HL-60 (cell line): ENCODE results near the gene DDX5.

Experiments used
- DNase-seq, 2 experiments: peaks; one replicate each; pipeline ENCODE4 v3.0.0-alpha.2; 2010 to 2020; ENCODE audit warnings: low read depth in 1 of 2, low spot score in 1 of 2
- H3K27ac ChIP-seq: fragments of 250-450 bp; sonication (Bioruptor Pico); replicated peaks from 2 replicates; pipeline ENCODE4 v1.5.1; 2020; ENCODE audit warnings: mild to moderate bottlenecking, moderate library complexity
- H3K27me3 ChIP-seq: fragments of 250-450 bp; sonication (Bioruptor Pico); 2 replicates; pipeline ENCODE4 v1.5.1; 2021; ENCODE audit warnings: mild to moderate bottlenecking, moderate library complexity; ENCODE audit not compliant: insufficient read depth, poor library complexity, severe bottlenecking
- H3K4me3 ChIP-seq: replicated peaks from 2 replicates; pipeline ENCODE4 v1.5.1; 2011; ENCODE audit warnings: mild to moderate bottlenecking, control low read depth, low read length; ENCODE audit not compliant: insufficient read depth
- CTCF ChIP-seq: IDR thresholded peaks from one replicate; pipeline ENCODE4 v1.5.1; 2011; ENCODE audit warnings: low read length, control low read depth, inconsistent platforms; ENCODE audit not compliant: insufficient read depth
- GABPA ChIP-seq: IDR thresholded peaks from 2 replicates; pipeline ENCODE4 v1.6.1; 2012; ENCODE audit warnings: low read depth
- POLR2AphosphoS5 ChIP-seq: IDR thresholded peaks from 2 replicates; pipeline ENCODE4 v1.6.1; 2012; ENCODE audit warnings: low read depth
- REST ChIP-seq: IDR thresholded peaks from 2 replicates; pipeline ENCODE4 v1.6.1; 2012; ENCODE audit warnings: low read depth; ENCODE audit not compliant: insufficient replicate concordance
- SPI1 ChIP-seq: IDR thresholded peaks from 2 replicates; pipeline ENCODE4 v1.6.1; 2012; ENCODE audit warnings: low read depth, mild to moderate bottlenecking, borderline replicate concordance

DDX5 gene

GRCh38 chr17:64458756-64459155 lies 47.3 kb downstream of the DDX5 start:
- Histone ChIP-seq H3K4me3 (no peak overlapping the region), H3K27ac (no peak overlapping the region), H3K27me3 (no peaks in the 10 kb centered on the region)
- DNase-seq, result no peak
- TF ChIP-seq CTCF, result no peak
- TF ChIP-seq POLR2AphosphoS5, result no peak
- no peak for TF ChIP-seq GABPA
- no peak for TF ChIP-seq SPI1
- no peak for TF ChIP-seq REST

- Histone ChIP-seq H3K27me3 (no peaks in the 10 kb centered on the region), H3K27ac (peak overlapping the region; percentile 58; the same call in 1 of the 2 replicates), H3K4me3 (no peak overlapping the region)
- DNase-seq, result no peak
- TF ChIP-seq SPI1 (no peak), REST (no peak), GABPA (no peak), CTCF (no peak), POLR2AphosphoS5 (no peak)
Observed at GRCh38 chr17:64457156-64457555, 48.9 kb downstream of the DDX5 start.

GRCh38 chr17:64455993-64456885 lies 49.9 kb downstream of the DDX5 start:
- peak; percentile 20 to 26 for DNase-seq
- Histone ChIP-seq H3K27ac (peak overlapping the region; percentile 58), H3K27me3 (no peaks in the 10 kb centered on the region), H3K4me3 (no peak overlapping the region)
- TF ChIP-seq GABPA (peak; percentile 64), REST (no peak), SPI1 (peak; percentile 75)
